Neuronal stem cell (in vitro differentiated cells): Measurements from ENCODE around the gene CRB3.

Source experiments
- DNase-seq: peaks from one replicate; pipeline ENCODE4 v3.0.0-alpha.2; 2013; ENCODE audit warnings: low spot score
- H2AFZ ChIP-seq: one replicate; pipeline ENCODE4 v1.6.1; 2013; ENCODE audit warnings: mild to moderate bottlenecking, low read length, inconsistent platforms
- H2AK5ac ChIP-seq: 2 replicates; pipeline ENCODE4 v1.6.1; 2013; ENCODE audit warnings: low read depth, mild to moderate bottlenecking, inconsistent platforms, low read length, moderate library complexity, mixed read lengths
- H2BK120ac ChIP-seq: 2 replicates; pipeline ENCODE4 v1.6.1; 2013; ENCODE audit warnings: low read depth, mild to moderate bottlenecking, inconsistent platforms, low read length, moderate library complexity, mixed read lengths
- H2BK12ac ChIP-seq: one replicate; pipeline ENCODE4 v1.6.1; 2013; ENCODE audit warnings: low read length, inconsistent platforms
- H2BK15ac ChIP-seq: 2 replicates; pipeline ENCODE4 v1.6.1; 2013; ENCODE audit warnings: mild to moderate bottlenecking, low read length, inconsistent platforms, mixed read lengths
- H2BK5ac ChIP-seq: one replicate; pipeline ENCODE4 v1.6.1; 2013; ENCODE audit warnings: inconsistent platforms, mild to moderate bottlenecking, low read length, moderate library complexity
- H3K14ac ChIP-seq: one replicate; pipeline ENCODE4 v1.6.1; 2013; ENCODE audit warnings: low read length, inconsistent platforms
- H3K18ac ChIP-seq: 2 replicates; pipeline ENCODE4 v1.6.1; 2013; ENCODE audit warnings: low read length, inconsistent platforms
- H3K23ac ChIP-seq: 2 replicates; pipeline ENCODE4 v1.6.1; 2013; ENCODE audit warnings: low read depth, mild to moderate bottlenecking, mixed read lengths, low read length, inconsistent platforms; ENCODE audit not compliant: poor library complexity
- H3K27ac ChIP-seq: replicated peaks from 3 replicates; pipeline ENCODE4 v1.5.1; 2013; ENCODE audit warnings: low read length, inconsistent platforms
- H3K27me3 ChIP-seq, 3 experiments: 2 replicates each; pipeline ENCODE4 v1.6.1; 2013; ENCODE audit warnings: low read length in 3 of 3, mild to moderate bottlenecking in 2 of 3, inconsistent platforms in 1 of 3, low read depth in 1 of 3, mixed read lengths in 1 of 3, moderate library complexity in 1 of 3; ENCODE audit not compliant: control insufficient read depth in 3 of 3, insufficient read depth in 3 of 3
- H3K36me3 ChIP-seq, 2 donors: replicated peaks in 1 of 2; 2 replicates each; pipeline ENCODE4 v1.6.1; 2013; ENCODE audit warnings: low read length in 2 of 2; ENCODE audit not compliant: control insufficient read depth in 2 of 2, insufficient read depth in 2 of 2
- H3K4ac ChIP-seq: 2 replicates; pipeline ENCODE4 v1.6.1; 2013; ENCODE audit warnings: inconsistent platforms, mild to moderate bottlenecking, low read length, moderate library complexity
- H3K4me1 ChIP-seq, 2 donors: 1 replicate in 1 of 2; 2 replicates in 1 of 2; pipeline ENCODE4 v1.6.1; 2013; ENCODE audit warnings: low read length in 2 of 2, low read depth in 1 of 2; ENCODE audit not compliant: control insufficient read depth in 2 of 2, insufficient read depth in 1 of 2
- H3K4me2 ChIP-seq: one replicate; pipeline ENCODE4 v1.6.1; 2013; ENCODE audit warnings: mild to moderate bottlenecking, low read length, inconsistent platforms; ENCODE audit not compliant: insufficient read depth, poor library complexity, severe bottlenecking
- H3K4me3 ChIP-seq, 2 donors: 2 replicates each; pipeline ENCODE4 v1.5.1; 2013; ENCODE audit warnings: low read length in 2 of 2, mild to moderate bottlenecking in 2 of 2, inconsistent platforms in 1 of 2, moderate library complexity in 1 of 2
- H3K79me1 ChIP-seq: one replicate; pipeline ENCODE4 v1.6.1; 2013; ENCODE audit warnings: low read depth, mild to moderate bottlenecking, inconsistent platforms, low read length, moderate library complexity
- H3K9ac ChIP-seq: one replicate; pipeline ENCODE4 v1.6.1; 2013; ENCODE audit warnings: mild to moderate bottlenecking, low read depth, low read length, inconsistent platforms; ENCODE audit not compliant: poor library complexity
- H3K9me3 ChIP-seq, 2 donors: replicated peaks in 1 of 2; 2 replicates each; pipeline versions ENCODE3 to v1.6.1; 2013; ENCODE audit warnings: low read length in 2 of 2, mild to moderate bottlenecking in 2 of 2, inconsistent platforms in 1 of 2, low read depth in 1 of 2, mixed read lengths in 1 of 2, moderate library complexity in 1 of 2; ENCODE audit not compliant: control insufficient read depth in 2 of 2, insufficient read depth in 1 of 2
- H4K8ac ChIP-seq: one replicate; pipeline ENCODE4 v1.6.1; 2013; ENCODE audit warnings: low read depth, mild to moderate bottlenecking, inconsistent platforms, low read length, moderate library complexity
- H4K91ac ChIP-seq: one replicate; pipeline ENCODE4 v1.6.1; 2013; ENCODE audit warnings: low read length, low read depth, mild to moderate bottlenecking, inconsistent platforms; ENCODE audit not compliant: poor library complexity
- WGBS, 2 donors: extraction: QIAGEN DNeasy Blood & Tissue Kit; methylation state at CpG; one replicate each; pipeline ENCODE4 v1.1.7; 2013; ENCODE audit warnings: missing lambda C conversion rate in 2 of 2, mixed read lengths in 1 of 2; ENCODE audit not compliant: insufficient read length in 2 of 2, insufficient replicate concordance in 1 of 2; ENCODE audit errors: extremely low coverage in 2 of 2; 5-methylcytosine and 5-hydroxymethylcytosine counted together

Gene CRB3

DNA sequence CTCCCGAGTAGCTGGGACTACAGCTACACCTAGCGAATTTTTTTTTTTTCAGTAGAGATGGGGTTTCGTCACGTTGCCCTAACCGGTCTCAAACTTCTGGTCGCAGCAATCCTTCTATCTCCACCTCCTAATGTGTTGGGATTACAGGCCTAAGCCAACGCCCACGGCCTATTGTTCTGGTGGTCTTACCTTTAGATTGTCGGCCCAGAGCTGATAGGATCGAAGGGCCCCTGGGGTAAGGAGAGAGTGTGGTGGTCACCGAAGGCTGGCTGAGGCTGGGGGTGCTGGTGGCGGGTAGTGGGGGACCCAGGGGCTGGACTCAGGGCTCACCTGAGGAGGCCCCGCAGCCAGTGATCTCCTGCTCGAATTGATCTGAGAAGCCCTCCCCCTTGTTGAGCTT, 7.0 kb downstream of the CRB3 start:
- DNase-seq, result no peak
- peaks cover 4 to 9% of the 10 kb centered on the region in 2 donors for H3K4me1 ChIP-seq
- no peak overlapping the region for H3K23ac ChIP-seq
- no peak overlapping the region for H2BK12ac ChIP-seq
- no peak overlapping the region for H3K4me2 ChIP-seq
- H4K91ac ChIP-seq, result no peak overlapping the region
- H3K27me3 ChIP-seq, result peaks cover 3 to 53% (median 15%) of the 10 kb centered on the region in 3 experiments
- H2BK5ac ChIP-seq, result no peak overlapping the region
- H3K18ac ChIP-seq, result no peak overlapping the region
- H2AK5ac ChIP-seq, result no peak overlapping the region
- H3K4ac ChIP-seq, result no peak overlapping the region
- no peak overlapping the region for H3K27ac ChIP-seq
- no peak overlapping the region for H2BK15ac ChIP-seq
- no peak overlapping the region for H4K8ac ChIP-seq
- peaks cover 0 to 3% of the 10 kb centered on the region in 2 donors for H3K9me3 ChIP-seq
- H3K4me3 ChIP-seq, result no peak overlapping the region
- no peak overlapping the region for H3K9ac ChIP-seq
- peaks cover 2% of the 10 kb centered on the region for H3K79me1 ChIP-seq
- no peaks in the 10 kb centered on the region for H3K36me3 ChIP-seq
- H2BK120ac ChIP-seq, result no peak overlapping the region
- H3K14ac ChIP-seq, result no peak overlapping the region
- no CpG with 5 or more reads among the region's 14 CpGs for WGBS, 2 donors
- H2AFZ ChIP-seq, result no peak overlapping the region

- WGBS, 2 donors, result no CpG with 5 or more reads among the region's 4 CpGs
- H2BK120ac ChIP-seq, result no peak overlapping the region
- H3K4me3 ChIP-seq, result no peak overlapping the region
- no peaks in the 10 kb centered on the region for H3K36me3 ChIP-seq
- H3K18ac ChIP-seq, result peak overlapping the region; percentile 19
- H3K14ac ChIP-seq, result no peak overlapping the region
- H2AK5ac ChIP-seq, result no peak overlapping the region
- no peak overlapping the region for H2BK12ac ChIP-seq
- H3K27ac ChIP-seq, result no peak overlapping the region
- peaks cover 2% of the 10 kb centered on the region for H3K79me1 ChIP-seq
- no peak overlapping the region for H3K4ac ChIP-seq
- peaks cover 3 to 49% (median 18%) of the 10 kb centered on the region in 3 experiments for H3K27me3 ChIP-seq
- H2BK5ac ChIP-seq, result no peak overlapping the region
- no peak for DNase-seq
- no peak overlapping the region for H2BK15ac ChIP-seq
- no peak overlapping the region for H4K8ac ChIP-seq
- H3K23ac ChIP-seq, result no peak overlapping the region
- H3K4me2 ChIP-seq, result no peak overlapping the region
- H4K91ac ChIP-seq, result no peak overlapping the region
- H3K4me1 ChIP-seq, result peaks cover 4 to 13% of the 10 kb centered on the region in 2 donors
- no peak overlapping the region for H2AFZ ChIP-seq
- H3K9me3 ChIP-seq, result peaks cover 0 to 5% of the 10 kb centered on the region in 2 donors
- H3K9ac ChIP-seq, result no peak overlapping the region
Measured at GRCh38 chr19:6472713-6473112, 8.6 kb downstream of the CRB3 start.

DNA sequence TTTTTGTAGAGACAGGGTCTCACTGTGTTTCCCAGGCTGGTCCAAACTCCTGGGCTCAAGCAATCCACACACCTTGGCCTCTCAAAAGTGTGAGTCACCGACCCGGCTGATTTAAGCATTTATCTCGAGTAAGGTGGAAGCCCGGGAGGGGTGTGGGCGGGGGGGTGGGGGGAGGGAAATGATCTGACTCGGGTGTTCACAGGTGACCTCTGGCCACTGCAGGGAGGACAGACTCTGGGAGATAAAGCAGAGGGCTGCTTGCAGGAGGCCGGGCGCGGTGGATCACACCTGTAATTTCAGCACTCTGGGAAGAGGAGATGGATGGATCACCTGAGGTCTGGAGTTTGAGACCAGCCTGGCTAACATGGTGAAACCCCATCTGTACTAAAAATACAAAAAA, 9.6 kb downstream of the CRB3 start:
- no peak overlapping the region for H2BK15ac ChIP-seq
- H3K79me1 ChIP-seq, result peaks cover 2% of the 10 kb centered on the region
- no peak overlapping the region for H2AFZ ChIP-seq
- no peak overlapping the region for H3K4me2 ChIP-seq
- H4K8ac ChIP-seq, result no peak overlapping the region
- H3K18ac ChIP-seq, result no peak overlapping the region
- H3K9ac ChIP-seq, result no peak overlapping the region
- no peak overlapping the region for H3K14ac ChIP-seq
- H3K27me3 ChIP-seq, result peaks cover 3 to 39% (median 18%) of the 10 kb centered on the region in 3 experiments
- no peak overlapping the region for H3K4ac ChIP-seq
- no peak overlapping the region for H3K4me3 ChIP-seq
- H3K23ac ChIP-seq, result no peak overlapping the region
- no peak overlapping the region for H2BK5ac ChIP-seq
- H3K36me3 ChIP-seq, result no peaks in the 10 kb centered on the region
- no peak overlapping the region for H3K27ac ChIP-seq
- no peak overlapping the region for H2BK12ac ChIP-seq
- WGBS, 2 donors, result no CpG with 5 or more reads among the region's 9 CpGs
- DNase-seq, result no peak
- no peak overlapping the region for H2BK120ac ChIP-seq
- H3K4me1 ChIP-seq, result peaks cover 4 to 13% of the 10 kb centered on the region in 2 donors
- H2AK5ac ChIP-seq, result no peak overlapping the region
- H3K9me3 ChIP-seq, result peaks cover 0 to 5% of the 10 kb centered on the region in 2 donors
- no peak overlapping the region for H4K91ac ChIP-seq

- peak overlapping the region; percentile 50 for H3K9ac ChIP-seq
- H3K18ac ChIP-seq, result peak overlapping the region; percentile 91
- WGBS, 2 donors, result no CpG with 5 or more reads among the region's 52 CpGs
Measured at GRCh38 chr19:6475321-6476108, 11.4 kb downstream of the CRB3 start.

More at GRCh38 chr19:6475321-6476108, 11.4 kb downstream of the CRB3 start:
- Histone ChIP-seq H3K4me1 (peaks cover 4 to 13% of the 10 kb centered on the region in 2 donors), H3K27ac (no peak overlapping the region), H3K23ac (peak overlapping the region; percentile 81), H2AFZ (peak overlapping the region; percentile 84), H3K36me3 (no peaks in the 10 kb centered on the region), H2BK15ac (peak overlapping the region; percentile 96), H3K4me2 (peak overlapping the region; percentile 60), H2BK12ac (peak overlapping the region; percentile 22), H3K4ac (no peak overlapping the region), H3K27me3 (peaks cover 3 to 51% (median 18%) of the 10 kb centered on the region in 3 experiments), H2AK5ac (peak overlapping the region; percentile 94), H3K14ac (peak overlapping the region; percentile 63), H2BK5ac (no peak overlapping the region), H4K91ac (no peak overlapping the region), H4K8ac (peak overlapping the region; percentile 23), H3K79me1 (peaks cover 2% of the 10 kb centered on the region), H3K4me3 (peak overlapping the region in 1 of 2 donors; percentile 72), H2BK120ac (no peak overlapping the region), H3K9me3 (peaks cover 0 to 5% of the 10 kb centered on the region in 2 donors)
- no peak for DNase-seq
